ENCODE results near the gene ACP1. TPM values are rescaled to one million over a fixed set of nuclear protein-coding genes. Genes with fewer than 3 reads are reported as not detected.
A peak's percentile ranks its signal among the peaks of the same experiment; 100 is the strongest.

ACP1 gene
- total and polyA plus RNA-seq, 10 of the 15 experiments (the other 5 are each of a cell fraction or from before 2014, with no cell fraction given), result 120 to 468 (median 175) TPM

GRCh38 chr2:246489-247144 is 18.1 kb upstream of the ACP1 start:
- FAIRE-seq, result peak; percentile 83
- DNase-seq (ENCODE audit: low read depth, low spot score), result no peak
- Histone ChIP-seq H3K27ac (ENCODE audit: control insufficient read depth, insufficient read depth) (no peak overlapping the region), H3K4me1 (ENCODE audit: control insufficient read depth, insufficient read depth, low read length) (no peaks in the 10 kb centered on the region), H3K36me3 (ENCODE audit: control insufficient read depth in 2 of 2, insufficient read depth in 2 of 2, low read length in 1 of 2) (no peaks in the 10 kb centered on the region; a peak in 1 of 4 replicates), H3K27me3 (replicated peaks in 1 of 2; ENCODE audit: control insufficient read depth in 2 of 2, insufficient read depth in 2 of 2, low read length in 1 of 2) (no peaks in the 10 kb centered on the region), H4K20me1 (ENCODE audit: control insufficient read depth, insufficient read depth) (no peaks in the 10 kb centered on the region), H3K4me3 (no peak overlapping the region), H2AFZ (ENCODE audit: control insufficient read depth, low read depth, low read length) (no peak overlapping the region), H3K4me2 (ENCODE audit: control insufficient read depth, insufficient read depth) (no peak overlapping the region), H3K9me3 (replicated peaks; ENCODE audit: control insufficient read depth, insufficient read depth, low read length) (no peaks in the 10 kb centered on the region), H3K9ac (ENCODE audit: control insufficient read depth, insufficient read depth, low read length) (no peak overlapping the region), H3K79me2 (ENCODE audit: control insufficient read depth, insufficient read depth, low read length) (no peaks in the 10 kb centered on the region)
- BruUV-seq (replicated peaks), result no TSS peak
- intact Hi-C loops (cut with micrococcal nuclease; ENCODE audit: unreplicated experiment) (loop anchor here (1.0 to 5.0 kb wide), 3 partner anchors 44 to 1301 kb away; no protein-coding TSS in a partner anchor), in situ Hi-C loops (cut with MboI) (loop anchor here (10.0 kb wide), 1 partner anchor 388 kb away; no protein-coding TSS in a partner anchor)
- ChIA-PET SMC1A (ENCODE audit: uncharacterized antibody, unreplicated experiment) (interaction anchor here (0.6 to 3.4 kb wide), 11 partner anchors 10 to 392 kb away, joined by 3 to 13 read pairs (median 3); no protein-coding TSS in a partner anchor), POLR2A (no interaction called here), CTCF (interaction anchor here (0.7 to 3.6 kb wide), 20 partner anchors 9 to 389 kb away, joined by 3 to 33 read pairs (median 4); no protein-coding TSS in a partner anchor), RAD21 (ENCODE audit: unreplicated experiment) (interaction anchor here (1.1 to 1.8 kb wide), 7 partner anchors 8 to 390 kb away, joined by 3 to 7 read pairs (median 4); partner anchors contain the start of gene SH3YL1)
- WGBS (ENCODE audit: insufficient coverage, insufficient replicate concordance, low lambda C conversion rate, missing lambda C conversion rate), result 45% methylated on average over 6 of the region's 6 CpGs
- ATAC-seq, result peak; percentile 80
- TF ChIP-seq MAX (IDR thresholded peaks at IDR 0.05; ENCODE audit: low read depth, low read length) (no peak), POLR2AphosphoS2 (IDR thresholded peaks at IDR 0.05; ENCODE audit: low read depth, low read length) (no peak), RUNX3 (IDR thresholded peaks at IDR 0.05; ENCODE audit: low read length) (0 out of 2 replicates have a peak, but pooled peaks have one; percentile 10), PRDM15 (CRISPR knock-in tag; IDR thresholded peaks at IDR 0.05) (no peak), RAD21 (IDR thresholded peaks at IDR 0.05; ENCODE audit: insufficient read depth, low read depth, low read length) (peak; percentile 39), CTCF (IDR thresholded peaks at IDR 0.05 in 2 of 3, conservative IDR thresholded peaks at IDR 0.05 in 1 of 3; ENCODE audit: control insufficient read depth in 2 of 3, extremely low read depth in 1 of 3, insufficient read depth in 1 of 3, low read depth in 3 of 3, low read length in 3 of 3) (peak; percentile 47 to 53 (median 52); a peak in 4 of 6 replicates), RELA (IDR thresholded peaks at IDR 0.05; ENCODE audit: borderline replicate concordance, partially characterized antibody) (no peak), STAT1 (conservative IDR thresholded peaks at IDR 0.05) (no peak), MYC (IDR thresholded peaks at IDR 0.05; ENCODE audit: insufficient read depth, insufficient read length, insufficient replicate concordance, low read length, severe bottlenecking) (no peak), MXI1 (IDR thresholded peaks at IDR 0.05; ENCODE audit: low read depth, low read length) (no peak), HDAC6 (IDR thresholded peaks at IDR 0.05; ENCODE audit: unreplicated experiment) (no peak), KAT2A (conservative IDR thresholded peaks at IDR 0.05; ENCODE audit: control insufficient read depth, low read depth, low read length) (no peak), NFXL1 (IDR thresholded peaks at IDR 0.05; ENCODE audit: borderline replicate concordance) (no peak), ESRRA (IDR thresholded peaks at IDR 0.05; ENCODE audit: low read length) (no peak), SMAD5 (IDR thresholded peaks at IDR 0.05; ENCODE audit: low read depth) (no peak), RCOR1 (conservative IDR thresholded peaks at IDR 0.05; ENCODE audit: low read depth, low read length) (no peak)
